Fibroblast of the aortic adventitia (primary cell): ENCODE measurements around the gene ANKRD65. TPM values are rescaled to one million over a fixed set of nuclear protein-coding genes. Genes with fewer than 3 reads are reported as not detected.
"Not testable (repeated sequence)": the region's sequence is repeated elsewhere in the genome, so short reads cannot be mapped to it uniquely, and the experiment has no call there.

ENCODE experiments used
- DNase-seq: peaks from one replicate; pipeline ENCODE4 v3.0.0-alpha.2; 2010; ENCODE audit warnings: low read depth
- H3K4me3 ChIP-seq: 2 replicates; pipeline ENCODE4 v1.5.1; 2011; ENCODE audit warnings: low read depth, mild to moderate bottlenecking, control low read depth, low read length, moderate library complexity
- CTCF ChIP-seq: IDR thresholded peaks from 2 replicates; pipeline ENCODE4 v1.5.1; 2011; ENCODE audit warnings: mild to moderate bottlenecking, low read length, control low read depth, inconsistent platforms; ENCODE audit not compliant: insufficient read depth
- total RNA-seq: library from RNA; depleted of rRNA; stranded (reverse); fragments of >200 nt; gene quantifications from 2 replicates; pipeline ENCODE4 v1.2.3, GENCODE V29; 2012; ENCODE audit warnings: low replicate concordance

The ANKRD65 gene
- total RNA-seq, 1 donor = 1.7 TPM

DNA sequence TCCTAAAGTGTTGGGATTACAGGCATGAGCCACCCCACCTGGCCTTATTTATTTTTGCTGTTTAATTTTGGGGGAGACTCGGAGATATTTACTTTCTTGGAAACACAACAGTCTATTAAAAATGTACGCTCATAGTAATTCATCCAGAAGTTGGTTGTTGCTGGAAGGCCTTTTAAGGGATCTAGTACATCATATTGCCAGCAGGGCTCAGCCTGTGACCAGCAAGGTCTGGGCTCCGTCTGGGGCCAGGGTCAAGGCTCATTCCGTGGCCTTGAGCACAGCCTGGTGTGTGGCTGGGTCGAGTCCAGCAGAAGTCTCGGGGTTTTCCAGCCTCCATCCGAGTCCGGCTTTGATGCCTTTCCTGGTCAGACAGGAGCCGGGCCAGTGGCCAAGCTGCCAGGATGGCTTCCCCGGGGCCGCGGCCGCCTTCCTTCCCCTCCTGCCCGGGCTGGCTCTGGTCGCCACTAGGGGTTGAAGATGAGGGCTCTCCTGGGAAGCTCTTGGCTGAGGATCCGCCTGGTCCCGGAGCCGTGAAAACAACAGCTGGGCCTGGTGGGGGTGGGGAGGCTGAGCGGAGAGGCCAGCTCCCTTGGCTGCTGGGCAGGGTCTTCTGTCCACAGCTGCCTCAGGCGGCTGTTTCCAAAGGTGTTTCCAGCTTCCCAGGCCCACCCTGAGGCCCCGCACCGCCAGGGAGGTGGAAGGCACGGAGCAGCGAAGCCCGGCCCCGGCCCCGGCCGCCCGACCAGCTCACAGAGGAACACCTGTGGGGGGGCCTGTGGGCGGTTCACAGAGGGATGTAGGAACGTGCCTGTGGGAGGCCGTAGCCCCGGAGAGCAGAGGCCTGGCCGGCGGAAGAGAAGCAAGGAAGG, 9.3 kb upstream of the ANKRD65 start:
- peak; percentile 76 for DNase-seq
- no peak overlapping the region for H3K4me3 ChIP-seq
- peak; percentile 39 for TF ChIP-seq CTCF

DNA sequence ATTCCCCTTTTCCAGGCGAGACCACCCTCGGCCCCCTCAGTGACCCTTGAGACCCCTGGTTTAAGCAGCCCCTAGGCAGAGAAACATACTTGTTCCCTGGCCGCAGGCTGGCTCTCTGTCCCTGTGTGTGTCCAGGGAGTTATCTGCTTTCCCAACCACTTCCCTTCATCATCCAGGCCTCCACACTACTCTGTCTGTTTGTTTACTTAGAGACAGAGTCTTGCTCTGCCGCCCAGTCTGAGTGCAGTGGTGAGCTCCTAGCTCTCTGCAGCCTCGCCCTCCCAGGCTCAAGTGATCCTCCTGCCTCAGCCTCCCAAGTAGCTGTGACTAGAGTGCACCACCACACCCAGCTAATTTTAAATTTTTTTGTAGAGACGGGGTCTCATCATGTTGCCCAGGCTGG, 8.6 kb upstream of the ANKRD65 start:
- no peak for TF ChIP-seq CTCF
- DNase-seq = peak; percentile 21
- no peak overlapping the region for H3K4me3 ChIP-seq

DNA sequence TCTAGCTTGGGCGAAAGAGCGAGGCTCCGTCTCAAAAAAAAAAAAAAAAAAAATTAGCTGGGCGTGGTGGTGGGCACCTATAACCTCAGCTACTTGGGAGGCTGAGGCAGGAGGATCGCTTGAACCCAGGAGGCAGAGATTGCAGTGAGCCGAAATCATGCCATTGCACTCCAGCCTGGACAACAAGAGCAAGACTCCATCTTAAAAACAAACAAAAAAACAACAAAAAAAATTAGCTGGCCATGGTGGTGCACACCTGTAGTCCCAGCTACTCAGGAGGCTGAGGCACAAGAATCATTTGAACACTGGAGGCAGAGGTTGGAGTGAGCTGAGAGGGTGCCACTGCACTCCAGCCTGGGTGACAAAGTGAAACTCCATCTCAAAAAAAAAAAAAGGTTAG, 7.9 kb upstream of the ANKRD65 start:
- DNase-seq, H3K4me3 ChIP-seq: not testable (repeated sequence)

- no peak overlapping the region for H3K4me3 ChIP-seq
- DNase-seq = no peak
- no peak for TF ChIP-seq CTCF
Measured at GRCh38 chr1:1428174-1428573, 7.1 kb upstream of the ANKRD65 start.

- peak overlapping the region; percentile 54 for H3K4me3 ChIP-seq
- no peak for TF ChIP-seq CTCF
- DNase-seq = no peak
Measured at GRCh38 chr1:1427820-1428148, 6.7 kb upstream of the ANKRD65 start.

DNA sequence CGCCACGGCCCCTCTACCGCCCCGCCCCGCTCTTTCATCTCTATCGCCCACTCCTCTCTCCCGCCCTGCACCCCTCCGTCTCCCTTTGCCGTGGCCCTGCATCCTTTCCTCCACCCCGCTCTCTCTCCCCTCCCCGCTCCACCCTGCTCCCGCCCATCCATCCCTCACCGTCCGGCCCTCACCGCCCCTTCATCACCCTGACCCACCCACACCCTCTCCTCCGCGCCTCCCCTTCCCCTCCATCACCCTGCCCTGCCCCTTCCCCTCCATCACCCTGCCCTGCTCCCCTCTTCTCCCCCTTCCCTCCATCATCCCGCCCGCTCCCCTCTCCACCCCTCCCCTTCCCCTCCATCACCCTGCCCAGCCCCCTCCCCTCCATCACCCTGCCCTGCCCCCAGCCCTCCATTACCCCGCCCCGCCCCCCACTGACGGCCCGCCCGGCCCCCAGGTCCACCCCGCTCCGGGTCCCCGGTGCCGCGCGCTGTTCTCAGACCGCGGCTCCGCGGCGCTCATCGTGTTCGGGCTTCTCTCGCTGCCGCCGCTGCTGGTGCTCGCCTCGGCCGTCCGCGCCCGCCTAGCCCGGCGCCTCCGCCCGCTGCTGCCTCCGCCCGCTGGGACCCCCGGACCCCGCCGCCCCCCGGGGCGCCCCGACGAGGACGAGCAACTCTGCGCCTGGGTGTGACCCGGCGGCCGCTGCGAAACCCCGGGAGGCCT, 6.2 kb upstream of the ANKRD65 start:
- peak overlapping the region; percentile 54 for H3K4me3 ChIP-seq
- TF ChIP-seq CTCF = no peak
- no peak for DNase-seq

- no peak for DNase-seq
- no peak for TF ChIP-seq CTCF
- H3K4me3 ChIP-seq = no peak overlapping the region
Measured at GRCh38 chr1:1426496-1427105, 5.5 kb upstream of the ANKRD65 start.
